Erythroblast (primary cell): ENCODE data around the gene UGT1A10.

Source experiments
- GATA1 ChIP-seq: IDR thresholded peaks from 2 replicates; pipeline ENCODE4 v1.6.1; 2011; ENCODE audit warnings: low read depth, mild to moderate bottlenecking, control low read depth, low read length, moderate library complexity
- POLR2A ChIP-seq: IDR thresholded peaks from 2 replicates; pipeline ENCODE4 v1.6.1; 2011; ENCODE audit warnings: mild to moderate bottlenecking, low read length

- TF ChIP-seq POLR2A (no peak), GATA1 (no peak)
Observed at GRCh38 chr2:233686928-233687327, 50.7 kb downstream of the UGT1A10 start.
